ENCODE measurements around the gene ACTR3. TPM values are rescaled to one million over a fixed set of nuclear protein-coding genes. Genes with fewer than 3 reads are reported as not detected.

The ACTR3 gene
- total and polyA plus RNA-seq, 2 experiments from 2014 or later = 63.7 to 137 TPM

GRCh38 chr2:114001152-114001551 is 111.3 kb downstream of the ACTR3 start:
- no peaks in the 10 kb centered on the region for H4K20me1 ChIP-seq (replicated peaks; ENCODE audit: insufficient read depth)
- no peaks in the 10 kb centered on the region for H3F3A ChIP-seq (replicated peaks; ENCODE audit: low read depth)
- H3K36me3 Mint-ChIP-seq (ENCODE audit: low read depth) = peaks cover 8% of the 10 kb centered on the region
- TF ChIP-seq ZNF331 (CRISPR knock-in tag; IDR thresholded peaks at IDR 0.05; ENCODE audit: low read depth) (no peak), CREB1 (CRISPR knock-in tag; IDR thresholded peaks at IDR 0.05; ENCODE audit: low read depth) (no peak), EZH2 (IDR thresholded peaks at IDR 0.05; ENCODE audit: low read depth, unreplicated experiment) (no peak), NANOG (IDR thresholded peaks at IDR 0.05; ENCODE audit: borderline replicate concordance) (no peak), EZH2phosphoT487 (IDR thresholded peaks at IDR 0.05; ENCODE audit: unreplicated experiment) (no peak), ZNF462 (CRISPR knock-in tag; IDR thresholded peaks at IDR 0.05) (no peak), STAT1 (IDR thresholded peaks at IDR 0.05; ENCODE audit: unreplicated experiment) (no peak), POLR2AphosphoS5 (IDR thresholded peaks at IDR 0.05; ENCODE audit: low read depth) (no peak), ZNF114 (CRISPR knock-in tag; IDR thresholded peaks at IDR 0.05) (no peak), CTCF (conservative IDR thresholded peaks at IDR 0.05; ENCODE audit: low read depth in 2 of 2) (no peak), REST (IDR thresholded peaks at IDR 0.05; ENCODE audit: unreplicated experiment) (no peak), JUNB (IDR thresholded peaks at IDR 0.05; ENCODE audit: unreplicated experiment) (no peak)
- TF ChIP-seq, protein P1, sequence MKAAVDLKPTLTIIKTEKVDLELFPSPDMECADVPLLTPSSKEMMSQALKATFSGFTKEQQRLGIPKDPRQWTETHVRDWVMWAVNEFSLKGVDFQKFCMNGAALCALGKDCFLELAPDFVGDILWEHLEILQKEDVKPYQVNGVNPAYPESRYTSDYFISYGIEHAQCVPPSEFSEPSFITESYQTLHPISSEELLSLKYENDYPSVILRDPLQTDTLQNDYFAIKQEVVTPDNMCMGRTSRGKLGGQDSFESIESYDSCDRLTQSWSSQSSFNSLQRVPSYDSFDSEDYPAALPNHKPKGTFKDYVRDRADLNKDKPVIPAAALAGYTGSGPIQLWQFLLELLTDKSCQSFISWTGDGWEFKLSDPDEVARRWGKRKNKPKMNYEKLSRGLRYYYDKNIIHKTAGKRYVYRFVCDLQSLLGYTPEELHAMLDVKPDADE (IDR thresholded peaks at IDR 0.05) = no peak
- no peaks in the 10 kb centered on the region for H3K27me3 ChIP-seq (ENCODE audit: insufficient read depth)
- H3K27ac ChIP-seq (ENCODE audit: low read depth) = no peak overlapping the region
- no peak for ATAC-seq
- H3K4me1 Mint-ChIP-seq = no peaks in the 10 kb centered on the region; the same call in 2 of the 3 replicates
- no peak overlapping the region for H3K4me3 ChIP-seq
- no peak overlapping the region for H3K4me2 ChIP-seq
- no peaks in the 10 kb centered on the region for H3K4me1 ChIP-seq (ENCODE audit: insufficient read depth)
- H3K9me2 ChIP-seq (ENCODE audit: insufficient read depth) = 0 out of 2 replicates have a peak, but pooled peaks cover 6% of the 10 kb centered on the region
- H3K79me2 ChIP-seq (replicated peaks; ENCODE audit: insufficient read depth) = no peaks in the 10 kb centered on the region
- peaks cover 68% of the 10 kb centered on the region for H3K9me3 Mint-ChIP-seq
- no peak for DNase-seq (ENCODE audit: low spot score)
- no peaks in the 10 kb centered on the region for H3K36me3 ChIP-seq (ENCODE audit: insufficient read depth)
- no peak overlapping the region for H3K27ac Mint-ChIP-seq
- no peak overlapping the region for H2AFZ ChIP-seq
- H3K4me3 Mint-ChIP-seq = no peak overlapping the region
- peaks cover 2% of the 10 kb centered on the region for H3K27me3 Mint-ChIP-seq (ENCODE audit: insufficient read depth, low read depth, poor library complexity)

Measured in GM23338 (cell line).